Stimulated activated CD8-positive, alpha-beta memory T cell treated with anti-CD3 and anti-CD28 coated beads, Interleukin-4, amount 100 ng/mL, for 48 hours (primary cell): ENCODE measurements around the gene CARS1.

Source experiments
- DNase-seq: peaks from one replicate; pipeline ENCODE4 v3.0.0-alpha.2; 2020

The CARS1 gene

GRCh38 chr11:3037040-3037944 is 19.9 kb downstream of the CARS1 start:
- peak; percentile 62 for DNase-seq

DNA sequence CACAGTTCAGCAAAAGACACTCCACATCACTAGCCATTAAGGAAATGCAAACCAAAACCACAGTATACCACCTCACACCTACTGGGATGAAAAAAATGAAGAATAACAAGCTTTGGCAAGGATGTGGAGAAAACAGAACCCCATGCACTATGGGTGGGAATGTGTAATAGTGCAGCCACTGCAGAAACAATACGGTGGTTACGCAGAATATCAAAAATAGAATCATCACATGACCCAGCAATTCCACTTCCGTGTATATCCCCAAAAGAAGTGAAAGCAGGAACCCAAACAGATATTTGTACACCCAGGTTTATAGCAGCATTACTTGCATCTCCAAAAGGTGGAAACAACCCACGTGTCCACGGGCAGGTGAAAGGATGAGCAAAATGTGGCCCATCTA is 20.8 kb downstream of the CARS1 start:
- DNase-seq = no peak

DNA sequence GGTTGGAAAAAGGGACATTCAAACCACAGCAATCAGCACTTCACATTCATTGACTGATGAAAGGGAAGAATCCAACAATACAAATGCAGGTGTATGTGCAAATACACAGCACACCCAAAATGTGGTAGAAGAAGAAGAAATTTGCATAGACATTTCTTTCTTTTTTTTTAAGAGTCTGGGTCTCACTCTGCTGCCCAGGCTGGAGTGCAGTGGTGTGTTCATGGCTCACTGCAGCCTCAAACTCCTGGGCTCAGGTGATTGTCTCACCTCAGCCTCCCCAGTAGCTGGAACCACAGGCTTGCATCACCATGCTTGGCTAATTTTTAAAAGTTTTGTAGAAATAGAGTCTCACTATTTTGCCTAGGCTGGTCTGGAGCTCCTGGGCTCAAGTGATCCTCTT is 21.9 kb downstream of the CARS1 start:
- DNase-seq = no peak

GRCh38 chr11:3030289-3031070 is 26.7 kb downstream of the CARS1 start:
- no peak for DNase-seq

GRCh38 chr11:3028813-3029212 is 28.4 kb downstream of the CARS1 start:
- DNase-seq = no peak

- no peak for DNase-seq
Observed at GRCh38 chr11:3026803-3027202, 30.4 kb downstream of the CARS1 start.

DNA sequence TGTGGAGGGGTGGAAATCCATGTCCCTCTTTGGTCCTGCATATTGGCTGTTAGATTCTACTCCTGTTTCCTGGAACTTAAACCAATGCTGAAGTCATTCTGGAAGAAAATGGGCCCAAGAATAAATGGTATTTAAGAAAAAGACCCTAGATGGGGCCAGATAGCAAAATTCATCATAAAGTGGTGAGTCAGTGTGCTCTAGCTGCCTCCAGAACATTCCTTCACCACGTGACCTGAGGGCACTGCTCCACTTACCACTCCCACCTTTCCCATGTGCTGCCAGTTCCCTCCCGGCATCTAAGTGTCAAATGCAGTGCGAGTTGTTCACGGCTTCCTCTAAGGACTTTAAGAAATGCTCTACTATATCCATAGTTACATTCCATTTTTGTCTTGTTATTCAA is 34.2 kb downstream of the CARS1 start:
- no peak for DNase-seq

GRCh38 chr11:3022300-3022967 is 34.8 kb downstream of the CARS1 start:
- no peak for DNase-seq

- peak; percentile 38 for DNase-seq
Observed at GRCh38 chr11:3021125-3021524, 36.1 kb downstream of the CARS1 start.

DNA sequence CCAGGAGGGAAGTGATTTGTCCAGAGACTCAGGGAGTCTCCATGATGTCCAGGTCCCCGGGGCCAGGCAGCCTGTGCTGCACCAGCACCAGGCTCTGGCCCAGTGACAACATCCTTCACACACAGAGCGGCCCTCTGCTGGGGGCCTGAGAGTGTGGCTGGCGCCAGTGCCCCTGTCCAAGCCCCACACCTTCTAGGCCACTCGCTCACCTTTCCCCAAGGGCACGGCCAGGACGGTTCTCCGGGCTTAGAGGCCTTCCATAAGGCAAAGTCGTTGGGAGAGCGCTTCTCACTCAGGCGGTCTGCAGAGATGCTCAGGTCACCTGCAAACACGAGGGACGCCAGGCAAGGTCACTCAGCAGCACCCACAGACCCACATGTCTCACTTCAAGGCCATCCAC is 37.2 kb downstream of the CARS1 start:
- DNase-seq = no peak

DNA sequence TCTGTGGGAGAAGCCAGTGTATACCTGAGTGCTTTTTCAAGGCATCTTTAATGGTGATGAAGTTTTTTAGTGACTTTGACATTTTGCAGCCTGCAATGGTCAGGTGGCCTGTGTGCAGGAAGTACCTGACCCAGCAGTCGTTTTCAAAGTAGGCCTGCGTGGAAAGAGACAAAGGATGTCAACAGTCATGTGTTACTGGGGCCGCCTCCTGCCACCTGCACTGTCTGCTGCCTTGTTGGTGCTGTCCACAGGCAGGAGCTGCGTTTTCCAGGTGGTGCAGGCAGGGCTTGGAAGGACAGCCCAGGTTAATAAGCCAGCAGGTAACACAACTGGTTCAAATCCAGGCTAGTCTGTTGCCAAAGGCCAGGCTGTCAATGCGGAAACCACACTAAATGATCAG is 38.6 kb downstream of the CARS1 start:
- DNase-seq = no peak

GRCh38 chr11:3016861-3017260 is 40.4 kb downstream of the CARS1 start:
- no peak for DNase-seq

GRCh38 chr11:3015796-3016195 is 41.4 kb downstream of the CARS1 start:
- no peak for DNase-seq

DNA sequence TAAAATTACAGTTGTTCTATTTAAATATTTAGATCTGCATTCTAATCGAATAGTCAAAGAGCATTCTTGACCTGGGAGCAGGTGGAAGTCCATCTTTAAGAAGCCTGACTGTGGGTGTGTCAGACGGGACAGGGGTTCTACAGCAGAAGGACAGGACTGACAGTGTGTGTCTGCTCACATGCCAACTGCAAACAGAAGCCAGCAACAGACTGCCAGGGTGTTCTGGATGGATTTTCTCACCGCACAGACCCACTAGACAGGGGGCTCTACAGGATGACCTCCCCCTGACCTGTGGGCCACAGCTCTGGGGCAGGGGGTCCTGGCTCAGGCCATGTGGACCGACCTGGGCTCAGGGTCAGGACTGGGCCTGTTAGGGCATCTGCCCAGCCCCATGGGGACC is 42.3 kb downstream of the CARS1 start:
- DNase-seq = no peak

- DNase-seq = peak; percentile 74
Observed at GRCh38 chr11:3014057-3014938, 42.9 kb downstream of the CARS1 start.

DNA sequence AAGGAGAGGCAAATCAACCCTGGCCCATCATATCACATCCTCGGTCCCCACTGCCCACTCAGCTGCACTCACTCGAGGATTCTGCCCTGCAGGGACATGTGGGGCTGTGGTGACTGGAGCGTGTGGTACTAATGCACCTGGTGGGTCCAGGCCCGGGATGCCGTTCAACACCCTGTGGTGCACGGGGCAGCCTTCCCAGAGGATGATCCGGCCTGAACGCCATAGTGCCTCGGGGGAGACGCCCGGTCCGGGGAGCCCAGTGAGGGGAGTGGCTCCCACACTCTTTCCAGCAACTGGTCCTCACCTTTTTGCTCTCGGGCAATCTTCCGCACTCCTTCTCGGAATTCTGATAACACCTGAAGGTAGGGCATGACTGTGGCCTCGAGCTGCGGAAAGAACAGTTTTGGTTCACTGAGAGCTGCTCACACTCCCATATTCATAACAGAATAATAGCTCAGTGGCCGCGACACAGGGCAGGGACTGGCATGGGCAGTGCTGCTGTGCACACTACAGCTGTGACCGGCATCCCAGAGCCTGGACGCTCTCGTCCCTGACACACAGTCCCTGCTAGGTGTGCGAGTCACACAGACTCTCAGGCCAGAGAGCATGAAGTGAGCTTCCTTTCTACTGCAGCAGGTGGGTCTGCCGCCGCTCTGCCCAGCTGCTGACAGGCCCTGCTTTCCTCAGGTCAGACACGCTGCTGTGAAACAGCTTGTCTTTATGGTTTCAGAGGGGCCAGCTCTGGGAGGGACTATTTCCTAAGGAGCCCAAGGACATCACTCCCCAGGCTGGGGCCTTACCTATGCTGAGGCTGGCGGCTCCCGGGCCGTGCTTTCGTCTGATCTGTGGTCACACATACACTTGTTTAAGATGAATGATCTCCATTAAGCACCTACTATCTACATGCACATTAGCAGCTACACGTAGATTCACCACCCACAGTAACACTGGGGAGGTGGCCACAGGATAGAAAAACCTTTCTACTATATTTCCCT is 45.0 kb downstream of the CARS1 start:
- DNase-seq = no peak

GRCh38 chr11:3010521-3011275 is 46.5 kb downstream of the CARS1 start:
- DNase-seq = no peak

- DNase-seq = no peak
Observed at GRCh38 chr11:3010004-3010403, 47.2 kb downstream of the CARS1 start.

DNA sequence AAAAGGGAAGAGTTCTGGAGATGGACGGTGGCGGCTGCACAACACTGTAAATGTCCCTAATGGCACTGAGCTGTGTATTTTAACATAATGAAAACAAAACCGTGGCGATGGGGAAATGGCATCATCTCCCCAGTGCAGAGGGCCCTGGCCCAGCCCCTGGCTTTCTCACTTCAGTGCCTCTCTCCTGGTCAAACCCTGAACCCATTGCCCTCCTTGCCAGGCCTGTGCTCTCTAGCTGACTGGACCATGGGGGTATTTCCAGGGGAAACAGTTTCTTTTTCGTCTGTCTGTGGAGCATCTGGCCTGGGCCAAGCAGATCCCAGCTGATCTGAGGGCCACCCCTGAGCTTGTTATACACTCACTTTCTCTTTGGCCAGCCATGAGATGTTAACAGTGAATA is 47.7 kb downstream of the CARS1 start:
- no peak for DNase-seq

- no peak for DNase-seq
Observed at GRCh38 chr11:3008746-3009336, 48.4 kb downstream of the CARS1 start.
